Measurements from ENCODE around the gene MIA2.

DNA sequence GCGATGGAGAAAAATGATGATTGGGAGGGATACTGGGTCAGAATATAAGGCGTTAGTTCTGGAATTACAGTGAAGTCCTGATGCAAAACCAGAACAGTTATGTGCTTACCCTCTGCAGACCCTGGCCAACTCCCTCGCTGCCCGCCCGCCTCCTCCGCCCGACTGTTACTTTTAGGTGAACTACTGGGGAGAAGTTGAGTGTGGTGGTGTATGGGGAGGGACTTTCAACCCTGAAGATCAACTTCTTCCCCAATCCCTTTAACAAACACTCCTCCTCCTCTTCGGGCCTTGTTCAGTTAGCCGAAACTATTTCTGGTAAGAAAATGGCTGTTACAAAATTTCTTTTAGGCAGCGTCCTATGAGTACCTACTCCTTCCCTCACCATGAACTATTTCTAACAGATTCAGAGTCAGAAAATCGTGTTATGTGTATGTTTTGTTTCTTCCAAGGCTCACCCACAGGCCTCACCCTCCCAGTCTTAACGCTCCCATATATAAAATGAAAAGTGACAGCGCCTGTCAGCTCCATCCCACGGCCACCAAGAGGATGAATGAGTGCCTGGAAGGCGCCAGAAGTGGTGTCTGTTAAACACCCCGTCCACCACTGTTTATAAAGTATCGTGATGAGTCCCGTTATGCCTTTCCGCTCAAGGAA is 197.2 kb downstream of the MIA2 start:
- TF ChIP-seq CTCF (IDR thresholded peaks at IDR 0.05; ENCODE audit: insufficient read depth, low read length) (no peak), POLR2AphosphoS5 (IDR thresholded peaks at IDR 0.05; ENCODE audit: low read depth) (0 out of 2 replicates have a peak, but pooled peaks have one; percentile 18), GABPA (IDR thresholded peaks at IDR 0.05; ENCODE audit: low read depth) (no peak), SPI1 (IDR thresholded peaks at IDR 0.05; ENCODE audit: borderline replicate concordance, low read depth) (no peak)
- TF ChIP-seq, protein P1, sequence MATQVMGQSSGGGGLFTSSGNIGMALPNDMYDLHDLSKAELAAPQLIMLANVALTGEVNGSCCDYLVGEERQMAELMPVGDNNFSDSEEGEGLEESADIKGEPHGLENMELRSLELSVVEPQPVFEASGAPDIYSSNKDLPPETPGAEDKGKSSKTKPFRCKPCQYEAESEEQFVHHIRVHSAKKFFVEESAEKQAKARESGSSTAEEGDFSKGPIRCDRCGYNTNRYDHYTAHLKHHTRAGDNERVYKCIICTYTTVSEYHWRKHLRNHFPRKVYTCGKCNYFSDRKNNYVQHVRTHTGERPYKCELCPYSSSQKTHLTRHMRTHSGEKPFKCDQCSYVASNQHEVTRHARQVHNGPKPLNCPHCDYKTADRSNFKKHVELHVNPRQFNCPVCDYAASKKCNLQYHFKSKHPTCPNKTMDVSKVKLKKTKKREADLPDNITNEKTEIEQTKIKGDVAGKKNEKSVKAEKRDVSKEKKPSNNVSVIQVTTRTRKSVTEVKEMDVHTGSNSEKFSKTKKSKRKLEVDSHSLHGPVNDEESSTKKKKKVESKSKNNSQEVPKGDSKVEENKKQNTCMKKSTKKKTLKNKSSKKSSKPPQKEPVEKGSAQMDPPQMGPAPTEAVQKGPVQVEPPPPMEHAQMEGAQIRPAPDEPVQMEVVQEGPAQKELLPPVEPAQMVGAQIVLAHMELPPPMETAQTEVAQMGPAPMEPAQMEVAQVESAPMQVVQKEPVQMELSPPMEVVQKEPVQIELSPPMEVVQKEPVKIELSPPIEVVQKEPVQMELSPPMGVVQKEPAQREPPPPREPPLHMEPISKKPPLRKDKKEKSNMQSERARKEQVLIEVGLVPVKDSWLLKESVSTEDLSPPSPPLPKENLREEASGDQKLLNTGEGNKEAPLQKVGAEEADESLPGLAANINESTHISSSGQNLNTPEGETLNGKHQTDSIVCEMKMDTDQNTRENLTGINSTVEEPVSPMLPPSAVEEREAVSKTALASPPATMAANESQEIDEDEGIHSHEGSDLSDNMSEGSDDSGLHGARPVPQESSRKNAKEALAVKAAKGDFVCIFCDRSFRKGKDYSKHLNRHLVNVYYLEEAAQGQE (IDR thresholded peaks at IDR 0.05; ENCODE audit: insufficient replicate concordance, low read depth) = no peak
